GM19099 (cell line): ENCODE data around the gene EVC2.

Experiments
- POLR2A ChIP-seq: IDR thresholded peaks from 3 replicates; pipeline ENCODE4 v1.6.1; 2011; ENCODE audit warnings: low read depth; ENCODE audit not compliant: insufficient read length; ENCODE audit errors: extremely low read depth

Gene EVC2

GRCh38 chr4:5615496-5616075 lies 92.8 kb downstream of the EVC2 start:
- TF ChIP-seq POLR2A = no peak

GRCh38 chr4:5611750-5612149 lies 96.6 kb downstream of the EVC2 start:
- no peak for TF ChIP-seq POLR2A

GRCh38 chr4:5609306-5610007 lies 98.9 kb downstream of the EVC2 start:
- TF ChIP-seq POLR2A = no peak

GRCh38 chr4:5592272-5592671 lies 116.1 kb downstream of the EVC2 start:
- TF ChIP-seq POLR2A = no peak

- no peak for TF ChIP-seq POLR2A
Observed at GRCh38 chr4:5589495-5589894, 118.9 kb downstream of the EVC2 start.

GRCh38 chr4:5588046-5588445 lies 120.3 kb downstream of the EVC2 start:
- TF ChIP-seq POLR2A = no peak

- TF ChIP-seq POLR2A = no peak
Observed at GRCh38 chr4:5575941-5576340, 132.4 kb downstream of the EVC2 start.

GRCh38 chr4:5574386-5574785 lies 134.0 kb downstream of the EVC2 start:
- no peak for TF ChIP-seq POLR2A

- TF ChIP-seq POLR2A = no peak
Observed at GRCh38 chr4:5573965-5574364, 134.4 kb downstream of the EVC2 start.

- no peak for TF ChIP-seq POLR2A
Observed at GRCh38 chr4:5572751-5573150, 135.6 kb downstream of the EVC2 start.

GRCh38 chr4:5572114-5572513 lies 136.2 kb downstream of the EVC2 start:
- no peak for TF ChIP-seq POLR2A

GRCh38 chr4:5571646-5572045 lies 136.7 kb downstream of the EVC2 start:
- TF ChIP-seq POLR2A = no peak

GRCh38 chr4:5569451-5569850 lies 138.9 kb downstream of the EVC2 start:
- no peak for TF ChIP-seq POLR2A

- TF ChIP-seq POLR2A = no peak
Observed at GRCh38 chr4:5568931-5569330, 139.4 kb downstream of the EVC2 start.

- TF ChIP-seq POLR2A = no peak
Observed at GRCh38 chr4:5568336-5568735, 140.0 kb downstream of the EVC2 start.

GRCh38 chr4:5566991-5567390 lies 141.4 kb downstream of the EVC2 start:
- no peak for TF ChIP-seq POLR2A

GRCh38 chr4:5566526-5566925 lies 141.8 kb downstream of the EVC2 start:
- no peak for TF ChIP-seq POLR2A
